Hepatocyte (in vitro differentiated cells): Measurements from ENCODE around the gene ALOX5.

Experiments
- CTCF ChIP-seq: fragments of 200-600 bp; sonication (generic); IDR thresholded peaks from 2 replicates; pipeline ENCODE4 v1.5.1; 2016; ENCODE audit warnings: antibody characterized with exemption, mild to moderate bottlenecking; ENCODE audit not compliant: poor library complexity
- EZH2 ChIP-seq: fragments of 200-600 bp; sonication (generic); IDR thresholded peaks from 2 replicates; pipeline ENCODE4 v1.6.1; 2016; ENCODE audit warnings: antibody characterized with exemption, mild to moderate bottlenecking, borderline replicate concordance

- TF ChIP-seq EZH2 (no peak), CTCF (no peak)
These were observed 47.4 kb downstream of the ALOX5 start for GRCh38 chr10:45421221-45422097.
